SKM-1 (cell line): ENCODE results near the gene ABCB11.
"Not testable (repeated sequence)": the region's sequence is repeated elsewhere in the genome, so short reads cannot be mapped to it uniquely, and the experiment has no call there.

Experiments
- DNase-seq: peaks from one replicate; lab custom pipeline; 2025; ENCODE audit not compliant: unreplicated experiment; lab: John Stamatoyannopoulos, UW

Gene ABCB11

GRCh38 chr2:168897449-168897848, 133.7 kb downstream of the ABCB11 start:
- DNase-seq = no peak

DNA sequence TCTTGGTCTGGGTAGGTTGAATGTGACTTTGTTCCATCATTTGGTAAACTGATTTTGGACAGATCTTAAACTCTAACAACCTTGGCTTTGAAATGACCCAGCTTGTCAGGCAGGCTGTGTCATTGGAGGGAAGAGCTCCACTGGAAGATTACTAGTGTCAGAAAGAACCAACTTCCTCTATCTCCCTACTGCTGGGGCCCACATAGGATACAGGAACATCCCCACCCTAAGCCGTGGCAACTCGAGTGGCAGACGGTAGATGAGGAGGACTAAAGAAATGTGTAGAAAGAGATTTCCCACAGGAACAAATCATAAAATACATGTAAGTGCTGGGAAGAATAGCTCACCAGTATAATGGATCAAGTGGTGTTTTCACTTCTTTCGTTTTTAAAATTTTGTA, 134.3 kb downstream of the ABCB11 start:
- DNase-seq = peak; percentile 49

- DNase-seq = no peak
Measured at GRCh38 chr2:168895771-168896170, 135.4 kb downstream of the ABCB11 start.

DNA sequence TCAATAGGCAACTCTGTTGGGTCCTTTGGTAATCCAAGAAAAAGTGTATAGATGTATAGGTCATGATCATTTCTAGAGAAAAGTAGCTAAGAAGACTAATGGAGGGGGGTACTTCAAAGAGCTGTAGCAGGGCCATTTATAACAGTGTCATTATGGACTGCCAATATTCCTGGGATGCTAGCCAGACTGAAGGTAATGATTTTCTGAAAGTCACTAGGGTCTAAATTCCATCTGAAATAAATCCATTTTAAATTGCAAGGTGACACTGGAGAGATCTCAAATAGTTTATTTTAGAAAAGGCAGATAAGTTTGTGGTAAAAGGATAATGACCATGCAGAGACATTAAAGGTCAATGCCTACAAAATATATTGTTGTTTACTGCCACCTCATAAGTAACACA, 136.4 kb downstream of the ABCB11 start:
- DNase-seq = no peak

DNA sequence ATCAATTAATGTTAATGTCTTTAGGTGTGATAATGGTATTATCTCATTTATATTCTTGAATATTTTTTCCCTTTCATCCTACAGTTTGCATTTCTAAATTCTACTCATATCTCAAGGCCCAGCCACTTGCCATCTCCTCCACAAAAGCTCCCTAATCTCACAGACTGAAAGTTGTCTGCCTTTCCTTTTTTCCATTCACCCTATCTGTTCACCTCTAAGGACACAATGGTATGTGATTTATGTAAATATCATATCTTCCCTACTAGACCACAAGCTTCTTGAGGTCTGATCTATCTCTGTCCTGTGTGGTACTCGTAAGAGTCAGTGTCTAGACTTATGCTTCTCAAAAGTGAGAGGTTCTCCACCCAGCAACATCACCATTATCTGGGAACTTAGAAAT, 137.0 kb downstream of the ABCB11 start:
- DNase-seq = no peak

GRCh38 chr2:168892327-168892726, 138.8 kb downstream of the ABCB11 start:
- no peak for DNase-seq

DNA sequence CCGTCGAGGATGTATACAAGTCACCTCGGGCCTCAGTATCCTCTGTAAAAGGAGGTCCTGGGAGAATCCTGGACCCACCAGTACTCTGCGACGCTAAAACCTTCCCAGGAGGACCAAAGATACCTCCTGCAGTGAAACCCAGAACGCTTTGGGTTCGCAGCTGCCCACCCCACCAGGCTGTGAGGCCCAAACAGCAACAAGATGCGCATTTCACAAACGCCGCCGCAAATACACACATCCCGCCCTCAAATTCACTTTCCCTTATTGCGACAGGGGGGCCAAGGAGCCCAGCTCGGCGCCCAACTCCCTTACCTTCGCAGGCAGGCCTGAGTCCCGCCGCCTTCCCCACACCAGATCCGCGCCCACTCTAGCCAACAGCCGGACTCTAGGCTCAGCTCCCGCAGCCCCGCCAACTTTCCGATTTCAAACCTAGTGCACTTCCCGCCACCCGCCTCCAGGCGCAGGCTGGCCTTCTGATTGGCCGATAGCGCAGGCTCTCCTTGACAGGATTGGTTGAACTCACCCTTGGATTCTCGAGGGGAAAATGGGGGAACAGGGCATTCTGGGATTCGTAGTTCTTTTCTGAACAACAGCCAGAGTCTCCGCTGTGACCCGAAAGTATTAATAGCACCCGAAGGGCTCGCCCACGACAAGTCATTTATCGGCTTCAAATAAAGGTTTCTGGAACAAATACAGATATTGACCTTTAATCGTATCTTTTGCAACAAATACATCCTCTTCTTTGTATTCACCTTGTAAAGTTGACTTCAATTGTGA, 140.9 kb downstream of the ABCB11 start, which contains the start of gene SPC25:
SPC25 (minus strand) TSS at position 425 of the 777 bp plus-strand sequence. CDS start 911 bp downstream, outside the sequence.
- peak; percentile 91 for DNase-seq

DNA sequence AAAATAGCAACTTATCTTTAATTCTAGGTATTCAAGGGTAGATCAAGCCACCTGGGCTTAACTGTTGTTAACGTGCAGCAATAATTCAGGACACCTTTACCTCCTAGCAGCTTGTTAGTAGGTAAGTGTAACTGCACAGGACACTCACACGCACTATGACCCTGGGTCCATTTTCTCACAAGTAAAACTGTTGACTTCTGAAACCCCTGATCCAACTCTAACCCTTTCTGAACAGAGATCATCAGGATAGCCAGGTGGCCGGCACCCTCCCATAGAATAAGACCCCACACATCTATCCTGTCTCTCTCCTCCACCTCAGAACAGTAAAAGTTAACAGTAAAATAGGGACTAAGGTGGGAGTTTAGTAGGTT, 141.5 kb downstream of the ABCB11 start:
- DNase-seq = no peak

DNA sequence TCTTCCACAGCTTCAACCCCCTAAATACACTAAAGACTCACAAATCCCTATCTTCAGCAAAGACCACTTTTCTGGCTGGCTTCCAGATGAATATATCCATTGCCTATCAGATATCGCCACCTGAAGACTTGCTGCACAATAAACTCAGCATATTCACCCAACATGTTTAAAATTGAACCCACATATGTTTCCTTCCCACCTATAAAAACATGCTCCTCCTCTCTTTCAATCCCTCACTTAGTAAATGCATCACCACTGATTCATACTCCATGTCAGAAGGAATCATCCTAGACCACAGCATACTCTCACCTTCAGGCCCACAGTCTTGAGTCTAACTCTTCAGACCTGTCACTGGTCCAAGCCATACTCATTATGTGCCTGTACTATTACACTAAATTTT, 146.1 kb downstream of the ABCB11 start:
- no peak for DNase-seq

DNA sequence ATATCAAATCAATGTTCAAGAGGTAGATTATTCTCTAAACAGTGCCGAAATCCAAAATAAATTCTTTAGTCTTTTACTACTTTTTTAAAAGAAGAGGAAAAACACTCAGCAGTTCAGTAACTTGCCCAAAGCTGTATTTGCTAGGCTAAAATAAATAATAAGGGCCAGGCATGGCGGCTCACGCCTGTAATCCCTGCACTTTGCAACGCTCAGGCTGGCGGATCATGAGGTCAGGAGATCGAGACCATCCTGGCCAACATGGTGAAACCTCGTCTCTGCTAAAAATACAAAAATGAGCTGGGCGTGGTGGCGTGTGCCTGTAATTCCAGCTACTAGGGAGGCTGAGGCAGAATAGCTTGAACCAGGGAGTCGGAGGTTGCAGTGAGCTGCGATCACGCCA, 149.0 kb downstream of the ABCB11 start:
- DNase-seq = not testable (repeated sequence)

DNA sequence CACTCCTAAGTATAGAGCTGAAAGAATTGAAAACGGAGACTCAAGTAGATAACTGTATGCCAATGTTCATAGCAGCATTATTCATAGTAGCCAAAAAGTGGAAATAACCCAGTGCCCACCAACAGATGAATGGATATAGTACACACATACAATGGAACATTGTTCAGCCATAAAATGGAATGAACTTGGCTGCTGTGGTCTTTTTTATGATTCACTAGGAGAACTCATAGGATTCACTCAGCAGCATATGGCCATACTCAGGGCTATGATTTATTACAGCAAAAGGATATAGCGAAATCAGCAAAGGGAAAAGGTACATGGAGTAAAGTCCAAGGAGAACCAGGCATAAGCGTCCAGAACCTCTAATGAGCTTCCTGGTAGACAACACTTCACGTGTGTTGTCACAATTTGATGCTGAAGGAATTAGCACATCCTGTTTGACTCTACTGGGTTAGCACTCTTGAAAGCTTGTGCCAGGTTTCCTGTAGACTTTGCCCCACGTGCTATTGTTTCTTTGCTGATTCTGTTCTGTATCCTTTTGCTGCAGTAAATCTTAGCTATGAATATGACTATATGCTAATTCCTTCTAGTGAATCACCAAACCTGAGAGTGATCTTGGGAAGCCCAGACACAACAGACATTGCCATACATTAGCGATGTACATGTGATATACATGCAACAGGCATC, 156.6 kb downstream of the ABCB11 start:
- DNase-seq = no peak

DNA sequence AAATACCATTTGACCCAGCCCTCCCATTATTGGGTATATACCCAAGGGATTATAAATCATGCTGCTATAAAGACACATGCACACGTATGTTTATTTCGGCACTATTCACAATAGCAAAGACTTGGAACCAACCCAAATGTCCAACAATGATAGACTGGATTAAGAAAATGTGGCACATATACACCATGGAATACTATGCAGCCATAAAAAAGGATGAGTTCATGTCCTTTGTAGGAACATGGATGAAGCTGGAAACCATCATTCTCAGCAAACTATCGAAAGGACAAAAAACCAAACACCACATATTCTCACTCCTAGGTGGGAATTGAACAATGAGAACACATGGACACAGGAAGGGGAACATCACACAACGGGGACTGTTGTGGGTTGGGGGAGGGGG, 160.3 kb downstream of the ABCB11 start:
- not testable (repeated sequence) for DNase-seq
